GM21717 (cell line): ENCODE measurements around the gene ITGB1BP2.
"Not testable (repeated sequence)": the region's sequence is repeated elsewhere in the genome, so short reads cannot be mapped to it uniquely, and the experiment has no call there.

Experiments
- ATAC-seq: cut with Tn5 transposase; IDR thresholded peaks from one replicate; pipeline ENCODE4 v1.9.1; 2021; ENCODE audit warnings: mild to moderate bottlenecking, moderate library complexity; ENCODE audit not compliant: unreplicated experiment

Gene ITGB1BP2

DNA sequence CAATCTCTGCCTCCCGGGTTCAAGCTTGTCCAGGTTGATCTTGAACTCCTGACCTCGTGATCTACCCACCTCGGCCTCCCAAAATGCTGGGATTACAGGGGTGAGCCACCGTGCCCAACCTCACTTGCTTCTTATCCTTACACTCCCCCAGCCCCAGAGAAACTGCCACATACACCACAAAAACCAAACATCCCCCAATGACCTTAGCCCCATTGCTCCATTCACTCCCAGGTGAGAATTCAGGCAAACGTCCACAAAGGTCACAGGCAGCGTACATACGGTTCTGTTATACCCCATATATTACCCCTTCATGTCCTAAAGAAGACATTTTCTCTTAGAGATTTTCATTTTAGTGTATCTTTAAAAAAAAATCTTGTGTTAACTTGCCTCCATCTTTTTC is 1.1 kb upstream of the ITGB1BP2 start:
- not testable (repeated sequence) for ATAC-seq

GRCh38 chrX:71302461-71303213 is 1.1 kb downstream of the ITGB1BP2 start:
- no peak for ATAC-seq

DNA sequence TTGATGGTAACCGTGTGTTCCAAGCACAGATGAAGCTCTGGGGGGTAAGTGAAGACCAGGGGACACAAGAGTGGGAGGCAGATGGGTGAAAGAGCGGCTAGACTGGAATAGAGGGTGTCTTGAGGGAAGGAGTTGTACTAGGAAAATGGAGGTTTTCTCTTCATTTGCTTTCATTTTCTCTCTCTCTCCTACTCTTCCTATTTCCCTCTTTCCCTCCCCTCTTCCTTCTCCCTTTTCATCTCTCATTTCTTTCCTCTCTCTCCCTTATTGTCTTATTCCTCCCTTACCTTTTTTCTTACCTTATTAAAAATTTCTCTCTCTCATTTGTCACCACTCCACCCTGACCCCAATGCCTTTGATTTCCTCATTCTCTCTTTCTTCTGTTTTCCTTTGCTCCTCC is 3.0 kb downstream of the ITGB1BP2 start:
- ATAC-seq: no peak

- no peak for ATAC-seq
Measured at GRCh38 chrX:71315917-71316316, 14.4 kb downstream of the ITGB1BP2 start.

GRCh38 chrX:71316959-71317358 is 15.4 kb downstream of the ITGB1BP2 start:
- ATAC-seq: not testable (repeated sequence)

GRCh38 chrX:71320126-71320525 is 18.6 kb downstream of the ITGB1BP2 start:
- ATAC-seq: no peak

- no peak for ATAC-seq
Measured at GRCh38 chrX:71321731-71322130, 20.2 kb downstream of the ITGB1BP2 start.

DNA sequence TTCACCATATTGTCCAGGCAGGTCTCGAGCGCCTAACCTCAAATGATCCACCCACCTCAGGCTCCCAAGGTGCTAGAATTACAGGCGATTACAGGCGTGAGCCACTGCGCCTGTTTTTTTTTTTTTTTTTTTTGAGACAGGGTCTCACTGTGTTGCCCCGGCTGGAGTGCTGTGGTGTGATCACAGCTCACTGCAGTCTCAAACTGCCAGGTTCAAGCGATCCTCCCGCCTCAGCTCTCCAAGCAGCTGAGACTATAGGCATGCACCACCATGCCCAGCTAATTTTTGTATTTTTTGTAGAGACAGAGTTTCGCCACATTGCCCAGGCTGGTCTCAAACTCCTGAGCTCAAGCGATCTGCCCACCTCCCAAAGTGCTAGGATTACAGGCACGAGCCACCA is 22.9 kb downstream of the ITGB1BP2 start:
- ATAC-seq: not testable (repeated sequence)

DNA sequence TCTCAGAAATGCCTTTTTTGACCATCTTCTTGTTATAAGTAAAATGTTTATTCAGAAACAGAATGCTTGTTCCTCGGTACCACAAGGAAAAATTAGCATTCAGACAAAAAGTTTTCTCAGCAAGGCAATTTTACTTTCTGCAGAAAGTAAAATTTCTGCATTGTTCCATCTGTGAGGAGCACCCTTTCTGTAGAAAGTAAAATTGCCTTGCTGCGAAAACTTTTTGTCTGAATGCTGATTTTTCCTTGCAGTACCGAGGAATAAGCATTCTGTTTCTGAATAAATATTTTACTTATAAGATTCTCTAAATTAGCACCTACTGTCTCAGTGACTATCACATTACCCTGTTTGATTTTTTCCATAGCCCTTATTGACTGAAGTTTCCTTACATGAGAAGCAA is 24.8 kb downstream of the ITGB1BP2 start:
- ATAC-seq: no peak

DNA sequence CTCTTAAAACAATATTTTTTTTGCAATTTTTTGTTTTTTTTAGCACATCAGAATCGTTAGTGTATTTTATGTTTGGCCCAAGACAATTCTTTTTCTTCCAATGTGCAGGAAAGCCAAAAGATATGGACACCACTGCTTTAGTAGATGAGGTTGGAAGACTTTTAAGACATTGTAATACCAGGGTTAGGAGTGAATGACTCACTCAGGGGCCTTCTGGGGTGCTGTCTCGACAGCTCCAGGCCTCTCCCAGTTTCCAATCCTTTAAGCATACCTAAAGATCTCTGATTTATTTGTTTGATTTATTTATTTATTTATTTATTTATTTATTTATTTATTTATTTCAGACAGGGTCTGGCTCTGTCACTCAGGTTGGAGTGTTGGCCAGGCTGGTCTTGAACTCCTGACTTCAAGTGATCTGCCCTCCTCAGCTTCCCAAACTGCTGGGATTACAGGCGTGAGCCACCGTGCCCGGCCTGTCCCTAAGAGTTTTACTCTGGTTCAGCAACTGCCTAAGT is 47.7 kb downstream of the ITGB1BP2 start:
- ATAC-seq: not testable (repeated sequence)

DNA sequence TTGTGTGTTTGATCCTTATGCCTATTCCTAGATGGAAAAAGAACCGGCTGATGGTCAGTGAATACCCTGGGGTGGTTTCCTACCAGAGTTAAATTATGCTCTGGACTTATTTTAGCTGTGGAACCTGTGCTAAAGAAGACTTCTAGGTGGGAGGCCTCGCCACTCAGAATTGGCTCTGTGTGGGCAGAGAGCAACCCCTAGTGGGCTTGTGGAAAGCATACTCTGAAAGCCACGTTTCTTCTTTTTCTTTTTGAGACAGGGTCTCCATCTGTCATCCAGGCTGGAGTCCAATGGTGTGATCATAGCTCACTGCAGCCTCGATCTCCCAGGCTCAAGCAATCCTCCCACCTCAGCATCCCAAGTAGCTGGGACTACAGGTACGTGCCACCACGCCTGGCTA is 48.3 kb downstream of the ITGB1BP2 start:
- not testable (repeated sequence) for ATAC-seq

GRCh38 chrX:71352439-71352838 is 50.9 kb downstream of the ITGB1BP2 start:
- ATAC-seq: not testable (repeated sequence)
